Osteocyte (in vitro differentiated cells): ENCODE measurements around the gene ZNF423. TPM values are rescaled to one million over a fixed set of nuclear protein-coding genes. Genes with fewer than 3 reads are reported as not detected.

ENCODE experiments used
- DNase-seq: peaks from one replicate; pipeline ENCODE4 v3.0.0; 2021; ENCODE audit warnings: mixed read lengths; ENCODE audit not compliant: unreplicated experiment; ENCODE audit errors: extremely low spot score
- H3K27ac Mint-ChIP-seq: one replicate; pipeline ENCODE4 v1.8.0; 2021; ENCODE audit warnings: mild to moderate bottlenecking, mixed read lengths; ENCODE audit not compliant: unreplicated experiment
- H3K27me3 Mint-ChIP-seq: one replicate; pipeline ENCODE4 v1.8.0; 2021; ENCODE audit warnings: mixed read lengths; ENCODE audit not compliant: unreplicated experiment
- H3K36me3 Mint-ChIP-seq: one replicate; pipeline ENCODE4 v1.8.0; 2021; ENCODE audit warnings: mixed read lengths; ENCODE audit not compliant: unreplicated experiment
- H3K4me1 Mint-ChIP-seq: one replicate; pipeline ENCODE4 v1.8.0; 2021; ENCODE audit warnings: mixed read lengths; ENCODE audit not compliant: unreplicated experiment
- H3K4me3 Mint-ChIP-seq: one replicate; pipeline ENCODE4 v1.8.0; 2021; ENCODE audit warnings: mild to moderate bottlenecking, moderate library complexity, mixed read lengths; ENCODE audit not compliant: unreplicated experiment
- H3K9me3 Mint-ChIP-seq: one replicate; pipeline ENCODE4 v1.8.0; 2021; ENCODE audit warnings: mixed read lengths; ENCODE audit not compliant: unreplicated experiment
- total RNA-seq: library from RNA; stranded (reverse); gene quantifications from 2 replicates; pipeline ENCODE4 v1.2.1, GENCODE V29; 2021
- TF ChIP-seq, protein P1 (sequence below): fragments of 200-600 bp; sonication (generic); IDR thresholded peaks from 2 replicates; pipeline ENCODE4 v1.5.0; 2021; ENCODE audit warnings: antibody characterized with exemption, mild to moderate bottlenecking, moderate library complexity

Gene ZNF423
- total RNA-seq, 1 donor from 2014 or later = 25.1 TPM

DNA sequence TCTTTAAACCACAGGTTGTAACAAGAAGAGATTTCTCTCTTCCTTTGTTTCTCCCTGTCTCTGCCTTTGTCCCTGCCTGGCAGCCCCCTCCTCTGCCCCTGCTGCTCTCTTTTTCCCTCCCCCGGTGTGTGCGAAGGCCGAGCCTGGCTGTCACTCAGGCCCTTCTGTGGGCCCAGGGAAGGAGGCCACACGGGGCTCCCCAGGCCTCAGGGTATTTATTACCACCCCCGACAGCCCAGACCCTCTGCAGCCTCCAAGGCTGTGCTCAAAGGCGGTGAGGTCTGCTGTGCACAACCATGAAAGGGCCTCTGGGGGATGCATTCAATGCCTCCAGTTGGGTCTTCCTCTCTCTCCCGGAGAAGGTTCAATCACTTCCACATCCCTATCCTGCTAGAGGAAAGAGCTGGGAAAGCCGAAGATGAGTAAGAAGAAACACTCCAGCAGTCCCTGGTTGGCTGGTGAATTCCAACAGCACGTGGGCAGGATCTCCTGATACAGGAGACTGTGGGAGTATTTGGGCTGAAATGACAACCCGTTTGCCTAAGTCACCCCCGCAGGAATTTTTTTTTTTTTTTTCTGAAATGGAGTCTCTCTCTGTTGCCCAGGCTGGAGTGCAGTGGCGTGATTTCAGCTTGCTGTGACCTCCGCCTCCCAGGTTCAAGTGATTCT, 34.2 kb downstream of the ZNF423 start:
- Mint-ChIP-seq H3K9me3 (no peaks in the 10 kb centered on the region), H3K27ac (no peak overlapping the region), H3K36me3 (peaks cover 9% of the 10 kb centered on the region), H3K4me3 (no peak overlapping the region), H3K27me3 (no peaks in the 10 kb centered on the region), H3K4me1 (peaks cover 19% of the 10 kb centered on the region)
- TF ChIP-seq, protein P1, sequence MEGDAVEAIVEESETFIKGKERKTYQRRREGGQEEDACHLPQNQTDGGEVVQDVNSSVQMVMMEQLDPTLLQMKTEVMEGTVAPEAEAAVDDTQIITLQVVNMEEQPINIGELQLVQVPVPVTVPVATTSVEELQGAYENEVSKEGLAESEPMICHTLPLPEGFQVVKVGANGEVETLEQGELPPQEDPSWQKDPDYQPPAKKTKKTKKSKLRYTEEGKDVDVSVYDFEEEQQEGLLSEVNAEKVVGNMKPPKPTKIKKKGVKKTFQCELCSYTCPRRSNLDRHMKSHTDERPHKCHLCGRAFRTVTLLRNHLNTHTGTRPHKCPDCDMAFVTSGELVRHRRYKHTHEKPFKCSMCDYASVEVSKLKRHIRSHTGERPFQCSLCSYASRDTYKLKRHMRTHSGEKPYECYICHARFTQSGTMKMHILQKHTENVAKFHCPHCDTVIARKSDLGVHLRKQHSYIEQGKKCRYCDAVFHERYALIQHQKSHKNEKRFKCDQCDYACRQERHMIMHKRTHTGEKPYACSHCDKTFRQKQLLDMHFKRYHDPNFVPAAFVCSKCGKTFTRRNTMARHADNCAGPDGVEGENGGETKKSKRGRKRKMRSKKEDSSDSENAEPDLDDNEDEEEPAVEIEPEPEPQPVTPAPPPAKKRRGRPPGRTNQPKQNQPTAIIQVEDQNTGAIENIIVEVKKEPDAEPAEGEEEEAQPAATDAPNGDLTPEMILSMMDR = no peak
- DNase-seq = no peak

DNA sequence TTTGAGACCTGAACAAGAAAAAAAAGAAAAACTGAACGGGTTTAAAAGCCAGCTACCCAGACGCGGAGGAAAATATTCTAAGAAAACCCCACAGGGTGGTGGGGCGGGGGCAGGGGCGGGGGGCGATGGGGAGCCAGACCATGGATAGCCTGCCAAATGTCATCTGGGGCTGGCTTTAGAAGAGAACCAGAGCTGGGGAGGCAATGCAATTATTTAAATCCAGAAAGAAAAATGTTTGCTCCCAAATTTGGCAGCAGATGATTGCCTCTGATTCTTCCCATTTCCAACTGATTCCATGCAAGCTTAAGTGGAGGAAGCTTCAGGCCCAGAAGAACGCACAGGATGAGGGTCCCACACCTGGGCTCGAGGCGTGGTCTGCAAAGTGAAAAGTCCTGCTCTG, 34.8 kb downstream of the ZNF423 start:
- Mint-ChIP-seq H3K4me3 (no peak overlapping the region), H3K4me1 (peaks cover 19% of the 10 kb centered on the region), H3K36me3 (peaks cover 9% of the 10 kb centered on the region), H3K27ac (no peak overlapping the region), H3K27me3 (no peaks in the 10 kb centered on the region), H3K9me3 (no peaks in the 10 kb centered on the region)
- TF ChIP-seq, protein P1 = no peak
- DNase-seq = no peak

DNA sequence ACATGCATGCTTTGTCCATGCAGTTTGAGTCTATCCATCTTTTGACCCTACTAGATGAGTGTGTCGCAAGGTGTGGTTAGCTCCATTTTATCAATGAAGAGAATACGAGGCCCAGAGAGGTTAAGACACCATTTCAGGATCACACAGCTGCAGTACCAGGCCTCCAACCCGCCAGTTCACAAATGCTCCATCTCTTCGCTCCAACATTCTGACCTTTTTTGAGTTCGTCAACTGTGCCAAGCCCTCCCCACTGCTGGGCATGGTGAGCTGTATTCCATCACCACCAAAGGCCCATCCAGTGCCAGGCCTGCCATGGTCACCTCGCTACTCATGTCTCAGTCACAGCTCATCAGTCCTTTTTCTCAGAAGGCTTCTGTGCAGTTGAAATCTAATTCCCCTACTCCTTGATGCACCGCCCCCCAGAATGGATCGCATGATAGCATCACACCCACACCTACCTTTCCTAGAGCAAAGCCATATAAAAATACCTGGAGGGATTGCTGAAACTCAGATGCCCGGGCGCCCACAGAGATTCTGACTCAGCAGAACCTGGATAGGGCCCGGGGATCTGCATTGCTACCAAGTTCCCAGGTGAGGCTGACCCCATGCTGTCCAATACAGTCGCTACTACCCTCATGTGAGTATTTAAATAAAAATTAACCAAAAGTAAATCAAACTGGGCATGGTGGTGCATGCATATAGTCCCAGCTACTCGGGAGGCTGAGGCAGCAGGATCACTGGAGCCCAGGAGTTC, 38.0 kb downstream of the ZNF423 start:
- H3K27me3 Mint-ChIP-seq = no peaks in the 10 kb centered on the region
- TF ChIP-seq, protein P1 = no peak
- no peak overlapping the region for H3K27ac Mint-ChIP-seq
- H3K36me3 Mint-ChIP-seq = peaks cover 9% of the 10 kb centered on the region
- no peaks in the 10 kb centered on the region for H3K9me3 Mint-ChIP-seq
- no peak overlapping the region for H3K4me3 Mint-ChIP-seq
- peaks cover 11% of the 10 kb centered on the region for H3K4me1 Mint-ChIP-seq
- DNase-seq = no peak

DNA sequence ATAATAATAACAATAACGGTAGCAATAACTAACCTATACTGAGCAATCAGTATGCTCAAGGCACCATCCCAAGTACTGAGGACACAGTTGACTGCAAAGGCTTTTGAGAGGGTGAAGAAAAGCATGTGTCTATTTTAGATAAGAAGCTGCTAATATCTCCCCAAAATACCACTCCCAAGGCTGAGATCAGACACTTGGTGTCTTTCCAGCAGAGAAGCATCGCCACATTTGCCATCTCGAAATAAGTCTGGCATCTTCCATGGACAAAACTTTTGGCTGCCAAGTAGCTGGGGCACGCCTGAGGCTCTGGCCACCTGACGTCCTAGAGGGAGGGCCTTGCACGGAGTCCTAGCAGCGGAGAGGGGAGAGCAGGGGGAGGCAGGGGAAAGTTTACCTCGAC, 39.0 kb downstream of the ZNF423 start:
- no peak for DNase-seq
- Mint-ChIP-seq H3K36me3 (peaks cover 9% of the 10 kb centered on the region), H3K4me3 (no peak overlapping the region), H3K27ac (no peak overlapping the region), H3K4me1 (peaks cover 18% of the 10 kb centered on the region), H3K27me3 (no peaks in the 10 kb centered on the region), H3K9me3 (no peaks in the 10 kb centered on the region)
- TF ChIP-seq, protein P1 = no peak

DNA sequence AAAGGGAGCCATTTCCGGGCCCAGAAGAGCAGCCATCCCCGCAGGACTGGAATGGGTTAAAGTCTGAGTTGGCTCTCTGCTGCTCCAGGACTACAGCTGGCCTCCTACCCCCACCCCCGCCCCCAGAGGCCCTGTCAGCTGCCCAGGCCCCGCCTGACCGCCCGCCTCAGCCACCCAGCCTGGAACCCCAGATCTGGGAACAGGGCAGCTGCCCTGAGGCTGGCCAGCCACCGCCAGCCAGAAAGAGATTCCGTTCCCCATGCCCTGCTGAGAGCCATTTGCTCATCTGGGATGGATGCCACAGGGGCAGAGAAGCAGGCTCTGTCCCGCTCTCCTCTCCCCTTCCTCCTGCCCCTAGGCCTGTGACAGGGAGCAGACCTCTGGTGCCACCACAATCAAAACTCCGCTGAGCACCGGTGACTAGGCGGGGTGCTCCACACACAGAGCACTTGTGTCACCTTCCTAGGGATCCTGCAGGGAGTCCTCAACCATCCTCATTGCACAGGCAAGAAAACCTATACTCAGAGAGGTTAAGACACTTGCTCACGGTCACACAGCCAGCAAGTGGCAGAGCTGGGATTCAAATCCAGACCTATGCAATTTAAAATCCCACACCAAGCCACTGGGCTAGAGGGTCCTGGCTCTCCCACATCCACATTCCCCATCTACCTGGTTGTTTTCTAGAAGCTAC, 44.1 kb downstream of the ZNF423 start:
- Mint-ChIP-seq H3K27me3 (no peaks in the 10 kb centered on the region), H3K36me3 (no peaks in the 10 kb centered on the region), H3K27ac (peak overlapping the region; percentile 69), H3K9me3 (no peaks in the 10 kb centered on the region), H3K4me3 (peak overlapping the region; percentile 29), H3K4me1 (peaks cover 65% of the 10 kb centered on the region)
- DNase-seq = peak; percentile 89
- TF ChIP-seq, protein P1 = no peak
